Stimulated activated CD4-positive, alpha-beta T cell treated with anti-CD3 and anti-CD28 coated beads, Interleukin-4, amount 100 ng/mL, for 1 hour (primary cell): ENCODE measurements around the gene MMP25.
"Not testable (repeated sequence)": the region's sequence is repeated elsewhere in the genome, so short reads cannot be mapped to it uniquely, and the experiment has no call there.

Experiments used
- DNase-seq: peaks from one replicate; pipeline ENCODE4 v3.0.0-alpha.2; 2020

The MMP25 gene

DNA sequence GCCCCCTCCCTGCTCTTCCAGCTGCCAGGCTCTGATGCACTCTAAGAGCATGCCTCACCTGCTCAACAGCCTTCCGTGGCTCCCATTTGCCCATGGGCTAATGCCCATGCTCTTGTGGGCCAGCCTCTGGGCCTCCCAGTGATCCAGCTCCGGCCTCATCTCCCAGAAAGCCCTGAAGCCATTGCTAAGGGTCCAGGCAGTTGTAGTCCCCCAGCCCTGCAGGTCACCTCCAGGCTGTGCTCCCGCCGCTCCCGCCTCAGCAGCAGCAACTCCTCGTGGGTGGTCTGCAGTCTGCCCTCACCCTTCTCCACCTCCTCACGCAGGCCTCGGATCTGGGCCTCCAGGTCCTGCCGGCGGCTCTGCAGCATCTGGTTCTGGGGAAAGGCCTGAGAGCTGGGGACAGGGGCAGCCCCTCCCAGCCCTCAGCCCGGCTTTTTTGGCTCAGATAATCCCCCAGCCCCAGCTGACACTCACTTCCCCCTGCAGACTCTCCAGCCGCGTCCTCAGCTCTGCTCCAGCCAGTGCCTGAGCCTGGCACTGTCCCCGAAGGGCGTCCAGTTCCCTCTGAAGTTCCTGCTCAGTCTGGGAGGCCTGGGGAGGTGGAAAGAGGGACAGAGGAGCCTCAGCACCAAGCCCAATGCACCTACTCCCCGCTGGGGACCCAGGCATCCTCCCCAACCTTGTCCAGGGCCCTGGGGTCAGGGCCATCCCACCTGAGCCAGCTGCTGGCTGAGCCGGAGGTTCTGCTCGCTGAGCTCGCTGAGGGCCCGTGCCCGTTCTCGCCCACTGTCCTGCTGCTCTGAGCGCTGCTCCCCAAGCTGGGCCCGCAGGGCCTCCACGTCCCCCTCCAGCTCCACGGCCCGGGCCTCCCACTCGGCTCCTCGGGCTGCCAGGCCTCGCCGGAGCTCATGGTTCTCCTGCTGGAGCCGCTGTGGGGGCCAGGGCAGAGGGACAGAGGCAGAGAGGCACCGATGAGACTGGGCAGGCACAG, 15.8 kb upstream of the MMP25 start:
- no peak for DNase-seq

DNA sequence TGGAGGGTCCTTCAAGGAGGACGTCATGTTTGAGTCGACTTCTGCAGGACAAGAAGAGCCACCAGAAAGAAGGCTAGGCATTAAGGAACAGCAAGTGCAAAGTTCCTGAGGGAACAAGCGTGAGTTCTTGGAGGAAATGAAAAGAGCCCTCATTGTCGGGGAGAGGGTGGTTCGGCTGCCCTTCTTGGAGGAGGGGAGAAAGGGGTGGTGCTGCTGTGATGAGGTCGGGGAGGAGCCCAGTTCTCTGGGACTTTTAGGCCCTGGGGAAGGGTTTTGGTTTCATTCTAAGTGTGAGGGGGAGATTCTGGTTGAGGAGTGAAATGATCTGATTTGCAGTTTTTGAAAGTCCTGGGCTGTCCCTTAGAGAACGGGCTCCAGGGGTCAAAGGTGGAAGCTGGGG, 13.7 kb upstream of the MMP25 start:
- DNase-seq: no peak

DNA sequence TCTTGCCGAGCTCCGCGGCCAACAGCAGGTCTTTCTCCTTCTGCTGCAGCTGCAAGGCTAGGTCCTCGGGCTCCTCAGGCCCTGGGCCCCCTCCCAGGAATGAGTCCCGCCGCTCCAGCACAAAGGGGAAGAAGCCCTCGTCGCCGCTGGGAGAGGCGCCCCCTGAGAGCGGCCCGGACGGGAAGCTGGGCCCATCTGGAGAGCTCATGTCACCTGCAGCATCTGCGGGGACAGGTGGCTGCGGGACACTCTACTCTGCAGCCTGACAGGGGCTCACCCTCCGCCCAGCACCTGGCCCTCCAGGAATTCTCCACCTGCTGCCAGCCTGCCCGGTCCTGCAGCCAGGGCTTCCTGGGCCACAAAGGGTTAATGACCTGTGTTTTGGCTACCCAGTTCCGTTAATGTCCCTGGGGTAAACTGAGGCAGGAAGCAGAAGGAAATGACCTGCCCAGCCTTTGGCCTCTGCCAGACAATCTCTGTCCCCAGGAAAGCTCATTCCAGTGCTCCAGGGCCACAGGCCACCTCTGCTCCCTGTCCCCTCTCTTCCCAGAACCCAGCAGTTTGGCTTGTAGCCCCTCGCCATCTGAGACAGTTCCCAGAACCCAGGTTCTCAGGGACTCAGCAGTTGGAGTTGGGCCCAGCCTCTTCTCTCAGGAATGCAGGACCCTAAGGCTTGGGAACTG, 10.9 kb upstream of the MMP25 start:
- no peak for DNase-seq

DNA sequence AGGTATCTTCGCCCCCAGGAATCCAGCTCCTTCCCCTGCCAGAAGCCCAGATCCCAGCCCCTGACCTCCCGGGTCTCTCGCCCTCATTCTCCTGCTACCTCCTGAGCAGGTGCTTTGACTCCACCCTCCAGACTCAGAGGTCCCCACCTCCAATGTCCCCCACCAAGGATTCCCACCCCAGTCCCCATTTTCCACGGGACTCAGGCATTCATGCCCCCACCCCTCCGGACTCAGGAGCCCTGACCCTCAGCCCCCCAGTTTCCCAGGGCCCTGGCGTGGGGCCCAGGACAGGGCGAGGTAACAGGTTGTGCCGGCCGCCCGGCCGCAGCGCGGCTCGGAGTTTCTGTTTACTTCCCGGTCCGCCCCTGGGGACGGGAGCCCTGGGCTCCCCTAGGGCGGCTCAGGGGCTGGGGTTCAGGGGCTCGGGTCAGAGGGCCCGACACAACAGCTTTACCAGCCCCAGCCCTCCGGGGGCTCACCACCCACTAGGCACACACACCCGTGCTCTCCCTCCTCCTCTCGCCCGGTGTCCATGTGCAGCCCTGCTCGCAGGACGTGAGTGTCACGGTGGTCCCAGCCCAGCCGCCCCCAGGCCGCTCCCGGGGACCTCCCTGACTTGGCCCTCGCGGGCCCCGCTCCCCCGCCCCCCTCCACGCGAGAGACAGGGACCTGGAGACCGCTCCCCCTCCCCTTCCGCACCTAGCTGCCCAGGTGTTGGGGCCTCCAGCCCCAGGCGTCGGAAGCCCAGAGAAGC, 10.2 kb upstream of the MMP25 start:
- no peak for DNase-seq

DNA sequence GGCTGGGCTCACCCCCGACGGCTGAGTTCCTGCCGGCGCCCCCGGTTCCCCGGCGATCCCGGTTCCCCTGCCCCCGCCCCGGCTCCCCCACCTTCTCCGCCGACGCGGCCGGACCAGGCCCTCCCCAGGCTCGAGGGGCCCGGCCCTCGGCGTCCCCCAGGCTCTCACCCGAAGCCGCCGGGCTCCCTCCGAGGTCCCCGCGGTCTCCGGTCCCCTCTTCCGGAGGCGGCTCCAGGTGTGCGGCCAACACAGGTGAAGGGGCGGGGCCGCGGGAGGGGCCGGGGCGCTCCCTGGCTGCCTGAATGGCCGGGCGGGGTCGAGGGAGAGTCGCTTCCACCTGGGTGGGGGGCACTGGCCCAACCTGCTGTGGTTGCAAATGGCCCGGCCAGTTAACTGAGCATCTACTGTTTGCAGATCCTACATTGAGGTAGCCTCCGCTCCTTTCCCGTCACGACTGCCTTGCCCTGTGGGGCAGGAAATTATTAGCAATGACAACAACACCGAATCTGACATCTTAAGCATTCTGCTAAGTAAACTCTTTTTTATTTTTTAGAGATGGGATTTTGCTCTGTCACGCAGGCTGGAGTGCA, 9.5 kb upstream of the MMP25 start, which contains the start of gene BICDL2:
TSS of gene BICDL2 (minus strand) at position 219 of the 590 bp plus-strand sequence. CDS start 1,448 bp downstream, outside the sequence.
- DNase-seq: no peak

DNA sequence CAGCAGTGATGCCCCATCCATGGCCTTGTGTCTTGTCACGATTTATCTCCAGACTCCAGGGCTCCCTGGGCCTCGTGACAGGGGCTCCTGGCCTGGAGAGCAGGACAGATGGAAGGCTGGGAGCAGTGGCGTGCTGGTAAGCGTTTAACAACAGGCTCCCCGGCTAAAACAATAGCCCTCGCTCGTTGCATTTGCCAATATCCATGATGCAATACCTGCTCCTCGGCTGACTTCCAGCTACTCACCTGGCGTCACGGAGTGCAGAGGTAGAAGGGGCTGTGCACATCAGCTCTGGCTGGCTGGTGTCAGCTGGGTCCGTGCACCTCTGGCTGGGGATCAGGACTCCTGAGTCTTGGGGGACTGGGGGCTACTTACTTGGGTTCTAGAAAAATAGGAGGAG, 8.1 kb upstream of the MMP25 start:
- no peak for DNase-seq

DNA sequence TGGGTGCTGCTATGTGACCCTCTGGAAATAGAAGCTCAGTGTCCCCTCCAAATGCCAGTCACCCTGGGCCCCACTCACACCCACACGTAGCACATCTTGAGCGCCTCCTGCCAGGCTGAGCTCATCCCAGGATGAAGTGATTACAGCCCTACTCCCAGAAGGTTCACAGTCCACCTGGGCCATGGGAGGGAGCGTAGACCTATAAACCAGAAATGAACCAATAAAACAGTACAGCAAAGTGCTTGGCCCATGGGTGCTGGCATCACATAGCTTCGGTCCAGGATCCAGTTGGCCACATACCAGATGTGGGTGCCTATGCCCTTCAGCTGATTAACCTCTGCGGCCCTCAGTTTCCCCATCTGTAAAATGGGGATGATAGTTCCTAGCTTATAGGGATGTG, 7.5 kb upstream of the MMP25 start:
- no peak for DNase-seq

DNA sequence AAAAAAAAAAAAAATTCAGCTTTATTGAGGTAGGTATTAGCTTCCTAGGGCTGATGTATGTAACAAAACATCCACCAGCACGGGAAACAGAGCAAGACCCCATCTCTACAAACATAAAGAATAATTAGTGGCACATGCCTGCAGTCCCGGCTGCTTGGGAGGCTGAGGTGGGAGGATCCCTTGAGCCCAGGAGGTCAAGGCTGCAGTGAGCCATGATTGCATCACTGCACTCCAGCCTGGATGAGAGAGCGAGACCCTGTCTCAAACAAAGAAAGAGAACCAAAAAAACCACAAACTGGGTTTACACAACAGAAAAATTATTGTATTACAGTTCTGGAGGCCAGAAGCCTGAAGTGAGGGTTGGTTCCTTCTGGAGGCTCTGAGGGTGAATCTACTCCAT, 4.0 kb upstream of the MMP25 start:
- DNase-seq: no peak

DNA sequence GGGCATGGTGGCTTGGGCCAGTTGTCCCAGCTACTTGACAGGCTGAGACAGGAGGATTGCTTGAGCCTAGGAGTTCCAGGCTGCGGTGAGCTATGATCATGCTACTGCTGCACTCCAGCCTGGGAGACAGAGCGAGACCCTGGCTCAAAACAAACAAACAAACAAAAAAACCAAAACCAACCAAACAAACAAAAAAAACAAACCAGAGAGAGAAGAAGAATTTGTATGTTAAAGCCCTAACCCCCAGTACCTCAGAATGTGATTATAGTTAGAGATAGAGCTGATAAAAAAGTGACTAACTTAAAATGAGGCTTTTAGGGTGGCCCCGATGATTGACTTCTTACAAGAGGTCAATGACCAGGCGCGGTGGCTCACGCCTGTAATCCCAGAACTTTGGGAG, 1.7 kb upstream of the MMP25 start:
- no peak for DNase-seq

DNA sequence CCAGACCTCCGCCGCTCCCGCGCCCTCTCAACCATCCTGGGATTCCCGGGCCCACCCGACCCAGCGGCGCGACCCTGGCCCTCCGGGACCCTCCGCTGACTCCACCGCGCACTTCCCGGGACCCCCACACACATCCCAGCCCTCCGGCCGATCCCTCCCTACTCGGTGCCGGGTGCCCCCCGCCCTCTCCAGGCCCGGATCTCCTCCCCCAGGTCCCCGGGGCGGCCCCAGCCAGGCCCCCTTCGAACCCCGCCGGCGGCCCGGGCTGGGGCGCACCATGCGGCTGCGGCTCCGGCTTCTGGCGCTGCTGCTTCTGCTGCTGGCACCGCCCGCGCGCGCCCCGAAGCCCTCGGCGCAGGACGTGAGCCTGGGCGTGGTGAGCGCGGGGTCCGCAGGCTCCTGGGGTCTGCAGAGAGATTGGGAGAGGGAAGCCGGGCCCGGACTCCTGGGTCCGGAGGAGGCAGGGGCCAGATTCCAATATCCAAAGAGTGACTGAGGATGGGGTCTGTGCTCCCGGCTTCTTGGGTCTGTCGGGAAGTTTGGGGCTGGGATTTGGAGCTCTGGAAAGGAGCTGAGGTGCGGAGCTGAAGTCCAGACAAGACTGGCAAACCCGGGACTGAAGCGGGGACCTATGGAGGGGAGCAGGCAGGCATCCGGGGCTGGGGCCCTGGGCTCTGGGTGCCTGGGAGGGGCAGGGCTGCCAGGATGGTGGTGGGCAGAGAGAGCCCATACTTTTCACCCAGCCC, 453 bp downstream of the MMP25 start:
- DNase-seq: no peak

DNA sequence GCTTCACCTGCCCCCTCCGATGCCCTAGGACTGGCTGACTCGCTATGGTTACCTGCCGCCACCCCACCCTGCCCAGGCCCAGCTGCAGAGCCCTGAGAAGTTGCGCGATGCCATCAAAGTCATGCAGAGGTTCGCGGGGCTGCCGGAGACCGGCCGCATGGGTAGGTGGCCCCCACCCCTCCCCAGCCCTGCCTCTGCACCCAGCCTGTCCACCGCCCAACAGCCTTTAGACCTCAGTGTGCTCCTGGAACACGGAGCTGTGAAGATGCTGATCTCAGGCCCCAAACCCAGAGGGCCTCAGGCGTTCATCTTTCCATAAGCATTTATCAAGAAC, 993 bp downstream of the MMP25 start:
- no peak for DNase-seq

DNA sequence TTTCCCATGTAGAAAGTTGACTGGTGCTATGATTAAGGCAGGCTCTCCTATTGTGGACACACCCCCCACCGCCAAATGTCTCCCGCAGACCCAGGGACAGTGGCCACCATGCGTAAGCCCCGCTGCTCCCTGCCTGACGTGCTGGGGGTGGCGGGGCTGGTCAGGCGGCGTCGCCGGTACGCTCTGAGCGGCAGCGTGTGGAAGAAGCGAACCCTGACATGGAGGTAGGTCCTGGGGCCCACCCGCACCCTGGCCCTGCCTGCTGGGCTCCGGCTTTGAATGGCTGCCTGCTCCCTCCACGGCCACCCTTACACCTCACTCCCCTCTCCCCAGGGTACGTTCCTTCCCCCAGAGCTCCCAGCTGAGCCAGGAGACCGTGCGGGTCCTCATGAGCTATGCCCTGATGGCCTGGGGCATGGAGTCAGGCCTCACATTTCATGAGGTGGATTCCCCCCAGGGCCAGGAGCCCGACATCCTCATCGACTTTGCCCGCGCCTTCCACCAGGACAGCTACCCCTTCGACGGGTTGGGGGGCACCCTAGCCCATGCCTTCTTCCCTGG, 3.6 kb downstream of the MMP25 start:
- DNase-seq: no peak

DNA sequence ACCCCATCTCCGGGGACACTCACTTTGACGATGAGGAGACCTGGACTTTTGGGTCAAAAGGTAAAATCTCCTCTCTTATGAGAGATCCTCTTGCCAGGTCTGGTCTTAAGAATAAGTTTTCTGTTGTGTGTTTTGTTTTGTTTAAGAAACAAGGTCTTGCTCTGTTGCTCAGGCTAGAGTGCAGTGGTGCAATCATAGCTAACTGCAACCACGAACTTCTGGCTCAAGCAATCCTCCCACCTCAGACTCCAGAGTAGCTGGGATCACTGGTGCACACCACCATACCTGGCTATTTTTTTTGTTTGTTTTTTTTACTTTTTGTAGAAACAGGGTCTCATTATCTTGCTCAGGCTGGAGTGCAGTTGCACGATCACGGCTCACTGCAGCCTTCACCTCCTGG, 4.1 kb downstream of the MMP25 start:
- no peak for DNase-seq

DNA sequence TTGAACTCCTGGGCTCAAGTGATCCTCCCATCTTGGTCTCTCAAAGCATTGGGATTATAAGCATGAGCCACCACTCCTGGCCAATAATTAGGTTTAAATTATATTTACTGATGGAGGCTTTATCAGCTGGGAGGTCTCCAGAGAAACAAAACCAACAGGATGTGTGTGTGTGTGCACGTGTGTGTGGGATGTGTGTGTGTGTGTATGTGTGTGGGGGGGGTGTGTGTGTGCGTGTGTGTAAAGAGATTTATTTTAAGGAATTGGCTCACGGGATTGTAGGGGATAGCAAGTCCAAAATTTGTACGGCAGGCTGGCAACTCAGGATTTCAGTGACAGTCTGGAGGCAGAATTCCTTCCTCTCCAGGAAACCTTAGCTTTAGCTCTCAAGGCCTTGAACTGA, 4.6 kb downstream of the MMP25 start:
- DNase-seq: no peak

DNA sequence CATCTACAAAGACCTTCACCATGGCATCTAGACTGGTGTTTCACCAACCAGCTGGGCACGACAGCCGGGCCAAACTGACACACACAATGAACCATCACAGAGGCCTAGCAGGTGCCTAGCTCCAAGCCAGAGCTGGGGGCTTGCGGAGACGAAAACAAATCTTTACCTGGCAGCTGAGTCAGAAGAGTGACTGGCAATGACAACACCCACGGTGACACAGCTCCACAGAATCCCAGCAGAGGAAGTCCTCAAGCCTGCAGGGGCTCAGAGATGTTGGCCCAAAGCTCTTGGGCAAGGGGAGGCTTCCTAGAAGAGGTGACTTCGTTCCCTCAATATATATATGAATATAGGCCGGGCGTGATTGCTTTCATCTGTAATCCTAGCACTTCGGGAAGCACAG, 5.1 kb downstream of the MMP25 start:
- no peak for DNase-seq

DNA sequence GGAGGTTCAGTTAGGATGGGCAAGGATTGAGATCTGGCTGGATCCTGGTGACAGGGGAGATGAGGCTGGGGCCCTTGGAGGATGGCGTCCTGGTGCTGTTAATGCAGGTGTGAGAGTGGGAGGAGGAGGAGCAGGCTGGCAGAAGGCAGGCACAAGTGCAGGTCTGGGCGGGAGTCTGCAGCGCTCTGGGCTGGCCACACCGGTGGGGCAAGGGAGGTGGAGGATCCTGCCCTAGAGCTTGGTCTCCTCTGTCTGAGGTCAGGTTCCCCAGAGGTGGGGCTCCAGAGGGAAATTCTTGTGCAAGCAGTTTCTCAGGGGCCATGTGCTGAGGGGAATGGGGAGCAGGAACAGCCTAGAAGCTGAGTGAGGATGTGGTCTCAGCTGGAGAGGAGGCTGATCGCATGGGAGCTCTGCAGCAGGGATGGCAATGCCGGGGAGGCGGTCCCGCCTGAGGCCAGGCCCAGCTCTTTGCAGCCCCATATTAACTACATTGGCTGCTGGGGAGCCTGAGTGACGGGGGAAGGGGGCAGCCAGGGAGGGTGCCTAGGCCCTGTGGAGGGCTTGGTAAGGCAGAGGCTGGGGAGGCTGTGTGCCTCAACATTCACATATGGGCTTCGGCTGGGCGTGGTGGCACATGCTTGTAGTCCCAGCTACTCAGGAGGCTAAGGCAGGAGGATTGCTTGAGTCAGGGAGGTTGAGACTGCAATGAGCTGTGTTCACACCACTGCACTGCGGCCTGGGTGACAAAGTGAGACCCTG, 6.4 kb downstream of the MMP25 start:
- not testable (repeated sequence) for DNase-seq

DNA sequence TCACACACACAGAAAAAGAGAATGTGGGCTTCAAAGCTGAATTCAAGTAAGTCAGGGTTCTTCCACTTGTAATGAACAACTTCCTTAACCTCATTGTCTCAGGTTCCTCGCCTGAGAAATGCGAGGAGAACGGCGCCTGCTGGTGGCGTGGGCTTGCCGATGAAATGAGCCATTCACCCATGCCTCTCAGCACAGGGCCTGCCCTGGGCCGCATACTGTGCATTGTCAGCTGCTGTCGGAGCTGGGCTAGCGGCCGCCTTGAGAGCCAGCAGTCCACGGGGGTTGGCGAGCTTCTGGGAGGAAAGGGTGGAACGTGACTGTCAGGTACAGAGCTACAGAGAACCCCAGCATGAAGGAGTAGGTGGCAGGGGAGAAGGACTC, 7.0 kb downstream of the MMP25 start:
- not testable (repeated sequence) for DNase-seq

DNA sequence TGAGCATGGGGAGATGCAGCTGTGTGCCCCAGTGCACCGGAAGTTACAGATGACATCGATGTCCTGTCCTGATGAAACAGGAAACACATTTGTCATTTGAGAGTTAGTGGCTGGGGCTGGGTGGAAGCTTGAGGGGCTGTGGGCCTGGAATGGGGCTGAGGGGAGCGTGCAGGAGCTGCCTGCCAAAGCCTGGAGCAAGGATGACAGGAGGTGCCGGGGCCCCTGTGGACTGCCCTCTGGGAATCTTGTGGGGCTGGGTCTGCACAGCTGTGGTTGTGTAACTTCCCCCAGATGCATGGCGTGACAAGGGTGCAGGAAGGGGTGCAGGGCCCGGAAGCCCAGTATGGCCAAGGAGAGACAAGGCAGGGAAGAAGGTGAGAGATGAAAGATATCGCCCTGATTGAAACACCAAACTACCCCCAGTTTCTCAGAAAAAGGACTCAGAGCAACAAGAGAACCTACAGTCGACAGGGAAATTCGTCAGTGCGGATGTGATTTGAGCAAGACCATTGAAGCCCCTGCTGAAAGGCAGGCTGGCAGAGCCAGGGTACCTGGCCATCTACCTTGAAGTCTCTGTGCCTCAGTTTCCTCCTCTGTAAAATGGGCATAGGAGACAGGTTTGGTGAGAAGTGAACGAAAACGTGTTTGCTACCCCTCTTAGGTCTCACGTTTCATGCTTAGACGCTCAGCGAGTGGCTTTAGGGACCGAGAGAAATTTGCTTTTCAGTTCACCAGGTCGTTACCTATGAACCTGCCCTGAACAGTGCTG, 8.8 kb downstream of the MMP25 start:
- no peak for DNase-seq

DNA sequence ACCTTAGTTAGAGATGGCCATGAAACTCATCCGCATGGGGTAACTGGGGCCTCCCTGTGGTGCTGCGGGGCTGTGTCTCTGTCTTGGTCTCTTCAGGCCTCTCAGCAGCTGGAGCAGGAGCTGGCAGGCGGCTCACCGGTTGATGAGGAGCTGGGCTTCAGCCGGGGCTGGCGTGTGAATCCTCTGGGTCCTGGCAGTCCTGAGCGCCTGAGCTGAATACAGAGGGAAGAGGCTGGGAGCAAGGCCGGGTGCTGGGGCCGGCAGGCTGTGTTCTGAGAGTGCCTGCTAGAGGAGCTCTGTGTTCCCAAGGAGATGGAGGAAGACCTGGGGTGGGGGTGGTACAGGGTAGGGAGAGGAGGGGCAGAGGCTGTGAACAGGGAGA, 9.4 kb downstream of the MMP25 start:
- not testable (repeated sequence) for DNase-seq
